ENCODE measurements around the gene ARHGAP15. TPM values are rescaled to one million over a fixed set of nuclear protein-coding genes. Genes with fewer than 3 reads are reported as not detected.

The ARHGAP15 gene
- total RNA-seq, result 10 to 100 TPM in 2 of 4 donors, 1 to 10 TPM in 1, under 1 TPM in 1; 0.80 to 53.1 (median 12.7) TPM

- peak in 1 of 3 donors; percentile 13 for TF ChIP-seq POLR2AphosphoS5 (IDR thresholded peaks at IDR 0.05)
- TF ChIP-seq POLR2A (IDR thresholded peaks at IDR 0.05), result peak; percentile 40
- TF ChIP-seq EP300 (IDR thresholded peaks at IDR 0.05; ENCODE audit: low read depth), result no peak
- TF ChIP-seq CTCF (IDR thresholded peaks at IDR 0.05), result no peak
- Histone ChIP-seq H3K9me3 (no peaks in the 10 kb centered on the region), H3K27me3 (no peaks in the 10 kb centered on the region), H3K4me3 (peak within 1 kb of the TSS in 1 of 4 donors; percentile 10), H3K4me1 (no peaks in the 10 kb centered on the region), H3K27ac (peak within 1 kb of the TSS; percentile 47 to 77 (median 70)), H3K36me3 (no peaks in the 10 kb centered on the region)
- intact Hi-C loops (cut with DNase I; ENCODE audit: low total_unique reads), result loop anchor here (2.0 kb wide), 1 partner anchor 20 kb away; no protein-coding TSS in a partner anchor
- in situ Hi-C loops (cut with MboI; ENCODE audit: low pct_ligation_motif_present in 1 of 4, low pct_unique_long_range_greater_than_20kb in 1 of 4, low sequenced_read_pairs in 3 of 4), result no loop called here
- WGBS, 2 donors (ENCODE audit: low coverage in 1 of 2), result 60 to 62% methylated on average over 8 to 13 of the region's 13 CpGs
- peak; percentile 39 for DNase-seq
These were observed at the start of gene ARHGAP15 for GRCh38 chr2:143128681-143129580. TSS of gene ARHGAP15 (plus strand) at chr2:143129419.

DNA sequence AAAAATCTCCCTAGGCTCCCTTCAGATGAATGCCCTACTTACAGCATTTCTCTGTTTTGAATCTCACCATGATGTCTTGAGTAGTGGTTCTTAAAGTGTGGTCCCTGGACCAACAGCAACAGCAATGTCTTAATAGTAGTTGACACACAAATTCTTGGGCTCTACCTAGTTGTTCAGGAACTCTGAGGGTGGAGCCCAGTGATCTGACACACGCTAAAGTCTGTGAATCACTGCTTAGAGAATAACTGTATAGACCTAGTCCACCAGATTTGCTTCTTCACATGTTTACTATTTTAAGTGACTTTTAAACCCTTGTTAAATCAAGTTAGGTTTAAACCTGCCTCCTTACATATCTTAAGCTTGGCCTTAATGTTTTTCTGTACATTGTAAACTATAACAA, 47.6 kb upstream of the ARHGAP15 start:
- WGBS, 2 donors (ENCODE audit: low coverage in 1 of 2), result 87 to 100% methylated on average over 1 of the region's 1 CpG
- Histone ChIP-seq H3K27ac (no peak overlapping the region), H3K36me3 (no peaks in the 10 kb centered on the region), H3K4me3 (no peak overlapping the region), H3K27me3 (no peaks in the 10 kb centered on the region), H3K9me3 (no peaks in the 10 kb centered on the region), H3K4me1 (no peaks in the 10 kb centered on the region)
- no peak for TF ChIP-seq POLR2AphosphoS5 (IDR thresholded peaks at IDR 0.05)
- TF ChIP-seq POLR2A (IDR thresholded peaks at IDR 0.05), result no peak
- TF ChIP-seq CTCF (IDR thresholded peaks at IDR 0.05), result no peak
- no peak for TF ChIP-seq EP300 (IDR thresholded peaks at IDR 0.05; ENCODE audit: low read depth)
- intact Hi-C loops (cut with DNase I; ENCODE audit: low total_unique reads), result loop anchor here (5.0 kb wide), 1 partner anchor 1646 kb away; no protein-coding TSS in a partner anchor
- in situ Hi-C loops (cut with MboI; ENCODE audit: low pct_ligation_motif_present in 1 of 4, low pct_unique_long_range_greater_than_20kb in 1 of 4, low sequenced_read_pairs in 3 of 4), result no loop called here
- DNase-seq, result no peak

- no peaks in the 10 kb centered on the region for H3K36me3 ChIP-seq
- H3K27me3 ChIP-seq, result no peaks in the 10 kb centered on the region
- in situ Hi-C loops (cut with MboI; ENCODE audit: low pct_ligation_motif_present in 1 of 4, low pct_unique_long_range_greater_than_20kb in 1 of 4, low sequenced_read_pairs in 3 of 4) (no loop called here), intact Hi-C loops (cut with DNase I; ENCODE audit: low total_unique reads) (loop anchor here (5.0 kb wide), 1 partner anchor 1644 kb away; no protein-coding TSS in a partner anchor)
- H3K4me1 ChIP-seq, result no peaks in the 10 kb centered on the region
- no peak overlapping the region for H3K27ac ChIP-seq
- 42 to 51% methylated on average over 2 of the region's 2 CpGs for WGBS, 2 donors (ENCODE audit: low coverage in 1 of 2)
- no peak for TF ChIP-seq POLR2A (IDR thresholded peaks at IDR 0.05)
- no peak for TF ChIP-seq EP300 (IDR thresholded peaks at IDR 0.05; ENCODE audit: low read depth)
- no peak for TF ChIP-seq CTCF (IDR thresholded peaks at IDR 0.05)
- no peak for TF ChIP-seq POLR2AphosphoS5 (IDR thresholded peaks at IDR 0.05)
- DNase-seq, result no peak
- no peak overlapping the region for H3K4me3 ChIP-seq
- no peaks in the 10 kb centered on the region for H3K9me3 ChIP-seq
These were observed 45.6 kb upstream of the ARHGAP15 start for GRCh38 chr2:143083636-143084035.

DNA sequence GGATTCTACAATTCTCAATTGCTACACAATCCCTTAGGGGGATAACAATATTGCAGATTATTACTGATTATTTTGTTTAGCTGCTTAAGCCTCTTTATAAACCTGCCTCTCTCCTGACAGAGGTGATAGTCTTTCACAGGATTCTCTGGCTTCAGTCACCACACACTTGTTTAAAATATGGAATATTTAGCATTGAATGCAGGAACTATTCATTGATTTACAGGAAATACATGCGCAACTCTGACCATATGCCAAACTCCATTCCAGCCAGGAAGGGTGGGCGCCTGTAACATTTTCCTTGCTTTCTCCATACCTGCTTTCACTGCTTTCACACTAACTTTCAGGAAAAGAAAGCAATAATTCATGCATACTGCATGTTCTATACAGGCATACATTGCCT, 44.8 kb upstream of the ARHGAP15 start:
- Histone ChIP-seq H3K27me3 (no peaks in the 10 kb centered on the region), H3K4me3 (no peak overlapping the region), H3K36me3 (no peaks in the 10 kb centered on the region), H3K4me1 (no peaks in the 10 kb centered on the region), H3K9me3 (no peaks in the 10 kb centered on the region), H3K27ac (no peak overlapping the region)
- intact Hi-C loops (cut with DNase I; ENCODE audit: low total_unique reads) (loop anchor here (5.0 kb wide), 1 partner anchor 1643 kb away; no protein-coding TSS in a partner anchor), in situ Hi-C loops (cut with MboI; ENCODE audit: low pct_ligation_motif_present in 1 of 4, low pct_unique_long_range_greater_than_20kb in 1 of 4, low sequenced_read_pairs in 3 of 4) (no loop called here)
- TF ChIP-seq EP300 (IDR thresholded peaks at IDR 0.05; ENCODE audit: low read depth), result no peak
- TF ChIP-seq POLR2AphosphoS5 (IDR thresholded peaks at IDR 0.05), result no peak
- TF ChIP-seq CTCF (IDR thresholded peaks at IDR 0.05), result no peak
- no peak for TF ChIP-seq POLR2A (IDR thresholded peaks at IDR 0.05)
- DNase-seq, result no peak
- WGBS, 2 donors (ENCODE audit: low coverage in 1 of 2), result 83 to 91% methylated on average over 2 of the region's 2 CpGs

Measured in transverse colon (tissue), 4 donors.